ENCODE data around the gene NEURL1.

Gene NEURL1

GRCh38 chr10:103568505-103568904, 75.0 kb downstream of the NEURL1 start:
- no peak for DNase-seq

- DNase-seq = no peak
Measured at GRCh38 chr10:103569896-103570295, 76.4 kb downstream of the NEURL1 start.

GRCh38 chr10:103570844-103571655, 77.5 kb downstream of the NEURL1 start:
- no peak for DNase-seq

DNA sequence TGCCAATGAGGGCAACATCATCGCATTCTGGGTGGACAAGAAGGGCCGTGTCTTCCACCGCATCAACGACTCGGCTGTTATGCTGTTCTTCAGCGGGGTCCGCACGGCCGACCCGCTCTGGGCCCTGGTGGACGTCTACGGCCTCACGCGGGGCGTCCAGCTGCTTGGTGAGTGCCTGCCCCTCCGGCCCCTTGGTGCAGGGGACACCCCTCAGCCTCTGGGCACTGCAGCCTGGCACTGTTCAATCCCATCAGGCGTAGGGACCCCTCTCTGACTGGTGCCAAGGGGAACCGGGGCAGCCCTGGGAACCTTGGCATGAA, 78.1 kb downstream of the NEURL1 start:
- no peak for DNase-seq

DNA sequence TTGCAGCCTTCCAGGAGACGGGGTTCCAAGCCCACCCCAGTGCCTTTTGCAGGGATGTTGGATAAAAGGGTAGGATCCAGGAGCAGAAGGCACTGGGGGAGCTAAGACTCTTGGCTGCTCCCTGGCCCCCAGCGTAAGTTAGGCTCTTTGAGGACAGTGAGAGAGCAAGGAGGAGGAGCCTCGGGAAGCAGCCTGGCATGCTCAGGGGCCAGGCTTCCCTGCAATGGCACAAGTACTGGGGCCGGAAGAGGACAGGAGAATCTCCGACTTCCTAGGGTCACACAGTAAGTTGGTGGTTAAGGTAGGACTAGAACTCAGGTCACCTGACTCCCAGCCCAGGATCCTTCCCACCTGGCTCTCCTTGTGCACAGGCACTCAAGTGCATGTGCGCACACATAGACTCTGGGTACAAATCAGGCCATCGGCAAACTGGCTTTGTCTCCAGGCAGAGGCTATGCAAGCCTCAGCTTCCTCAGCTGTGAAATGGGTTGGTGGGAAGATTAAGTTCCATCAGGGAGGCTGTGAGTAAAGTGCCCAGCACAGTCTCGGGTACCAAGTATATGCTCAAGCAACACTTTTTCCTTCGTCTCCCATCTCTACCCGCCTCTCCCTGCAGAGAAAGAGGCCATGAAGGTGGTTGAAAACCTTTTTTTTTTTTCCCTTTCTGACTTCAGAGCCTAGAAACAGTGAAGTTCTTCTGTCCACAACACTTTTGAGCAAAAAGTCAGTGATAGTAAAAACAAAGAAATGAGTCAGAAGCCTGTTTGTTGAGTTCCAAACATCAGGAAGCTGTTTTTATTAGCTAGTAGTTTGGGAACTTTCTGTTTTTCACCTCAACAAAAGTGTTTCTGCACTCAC, 79.1 kb downstream of the NEURL1 start:
- no peak for DNase-seq

GRCh38 chr10:103573205-103573487, 79.6 kb downstream of the NEURL1 start:
- no peak for DNase-seq

DNA sequence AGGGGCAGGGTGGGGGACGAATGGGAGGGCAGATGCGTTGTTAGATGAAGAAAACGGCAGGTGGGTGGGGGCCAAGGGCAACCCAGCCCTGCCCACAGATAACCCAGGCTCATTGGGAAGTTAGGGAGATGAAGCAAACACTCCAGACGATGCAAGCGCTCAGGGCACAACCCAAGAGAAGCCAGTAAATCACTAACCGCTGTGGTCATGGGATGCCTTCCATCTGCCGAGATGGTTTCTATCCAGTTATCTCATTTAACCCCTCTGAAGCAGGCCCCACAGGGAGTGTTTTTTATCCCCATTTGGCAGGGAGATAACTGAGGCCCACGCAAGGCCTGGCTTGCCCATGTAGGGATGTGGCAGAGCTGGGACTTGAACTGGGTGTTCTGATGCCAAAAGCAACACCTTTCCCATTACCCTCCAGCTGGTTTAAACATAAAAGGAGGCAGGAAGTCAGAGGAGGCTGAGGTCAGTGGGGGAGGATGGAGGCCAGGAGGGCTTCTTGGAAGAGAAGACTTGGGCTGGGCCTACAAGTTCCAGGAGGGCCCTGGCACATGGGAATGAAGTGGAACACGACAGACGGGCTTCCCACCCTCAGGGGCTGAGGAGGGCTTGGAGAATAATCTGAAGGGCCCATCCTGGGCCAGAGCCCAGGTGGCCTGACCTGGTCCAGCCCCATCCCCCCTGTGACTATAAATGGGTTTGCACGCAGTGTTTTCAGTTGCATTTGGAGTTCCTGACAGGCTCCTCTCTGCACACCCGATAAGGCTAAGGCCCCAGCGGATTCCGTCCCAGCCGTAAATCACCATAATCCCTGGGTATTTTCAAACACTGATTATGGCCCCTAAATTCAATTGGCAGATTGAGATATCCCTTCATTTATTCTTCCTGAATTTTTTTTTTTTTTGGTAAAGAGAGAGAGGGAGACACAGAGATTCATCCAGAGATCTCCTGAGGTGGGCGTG, 80.9 kb downstream of the NEURL1 start:
- DNase-seq = no peak

DNA sequence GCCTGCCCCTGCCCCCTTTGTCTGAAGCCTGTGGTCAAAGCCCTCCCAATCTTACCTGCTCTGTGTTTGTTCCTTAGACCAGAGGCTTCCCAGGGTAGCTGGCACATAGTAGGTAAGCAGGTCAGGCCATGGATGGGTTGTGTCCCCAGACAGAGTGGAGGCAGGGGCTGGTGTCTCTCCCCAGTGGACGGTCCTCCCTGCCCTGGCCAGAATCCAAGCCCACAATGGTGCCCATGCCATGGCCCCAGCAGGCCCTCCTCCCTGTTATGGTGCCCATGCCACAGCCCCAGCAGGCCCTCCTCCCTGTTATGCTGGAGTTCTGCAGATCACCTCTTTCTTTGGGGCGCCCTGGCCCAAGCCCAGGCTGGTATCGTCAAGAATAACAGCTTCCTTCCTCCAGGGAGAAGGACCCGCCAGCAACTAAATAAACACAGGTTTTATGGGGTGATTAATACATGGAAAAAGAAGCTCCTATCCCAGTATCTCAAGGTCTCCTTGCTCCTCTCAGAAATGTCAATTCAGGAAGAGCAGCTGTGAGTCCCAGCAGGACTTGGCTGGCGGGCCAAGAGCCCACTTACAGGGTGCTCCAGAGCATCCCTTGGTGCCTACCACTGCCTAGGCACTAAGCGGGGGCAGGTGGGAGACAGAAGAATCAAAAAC, 82.0 kb downstream of the NEURL1 start:
- DNase-seq = no peak

- no peak for DNase-seq
Measured at GRCh38 chr10:103576076-103576471, 82.6 kb downstream of the NEURL1 start.

- DNase-seq = peak; percentile 3
Measured at GRCh38 chr10:103576862-103577261, 83.4 kb downstream of the NEURL1 start.

DNA sequence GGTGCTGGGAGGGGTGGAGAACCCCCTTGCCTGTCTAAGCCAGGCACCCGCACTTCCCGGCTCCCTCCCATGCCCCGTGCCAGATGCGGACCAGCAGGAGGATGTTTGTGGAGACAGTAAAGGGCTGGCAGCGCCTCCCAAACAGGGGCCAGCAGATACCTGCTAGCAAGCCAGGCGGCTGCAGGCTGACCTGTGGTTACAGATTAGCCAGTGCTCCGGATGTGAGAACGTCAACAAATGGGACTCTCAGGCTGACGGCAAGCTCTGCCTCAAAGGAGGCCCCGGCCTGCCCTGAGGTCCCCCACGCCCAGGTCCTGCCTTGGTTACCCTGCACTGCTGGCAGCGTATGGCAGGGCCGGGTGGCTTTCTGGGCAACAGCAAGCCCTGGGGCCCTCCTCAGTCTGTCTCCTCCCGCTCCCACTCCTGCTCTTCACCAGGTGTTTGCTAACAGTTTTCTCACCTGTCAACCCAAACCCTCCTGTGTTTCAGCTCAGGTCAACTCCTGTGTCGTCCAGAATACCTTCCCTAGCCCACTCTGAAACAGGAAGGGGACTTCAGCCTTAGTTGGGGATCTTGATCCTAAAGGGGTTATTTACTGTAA, 85.4 kb downstream of the NEURL1 start:
- DNase-seq = no peak

- DNase-seq = no peak
Measured at GRCh38 chr10:103580011-103580410, 86.5 kb downstream of the NEURL1 start.

DNA sequence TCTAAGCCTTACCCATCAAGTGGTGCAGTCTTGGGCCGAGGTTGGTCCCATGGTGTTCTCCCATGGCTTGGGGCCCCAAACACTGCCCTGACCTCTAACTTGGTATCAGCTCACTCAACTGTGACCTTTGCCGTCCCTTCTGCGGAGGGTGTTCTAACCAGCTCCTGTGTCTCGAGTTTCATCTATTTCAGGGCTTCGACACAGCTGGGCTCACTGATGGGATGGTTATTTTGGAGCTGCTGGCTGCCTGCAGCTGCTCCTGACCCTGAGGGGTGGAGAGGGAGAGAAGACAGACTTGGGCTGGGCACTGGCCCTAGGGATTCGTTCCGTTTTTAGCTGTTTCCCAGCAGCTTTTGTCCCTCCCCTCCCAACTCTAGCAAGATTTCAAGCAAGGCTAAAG, 86.9 kb downstream of the NEURL1 start:
- DNase-seq = no peak

- no peak for DNase-seq
Measured at GRCh38 chr10:103581499-103581898, 88.0 kb downstream of the NEURL1 start.

GRCh38 chr10:103582331-103583123, 89.0 kb downstream of the NEURL1 start:
- no peak for DNase-seq

DNA sequence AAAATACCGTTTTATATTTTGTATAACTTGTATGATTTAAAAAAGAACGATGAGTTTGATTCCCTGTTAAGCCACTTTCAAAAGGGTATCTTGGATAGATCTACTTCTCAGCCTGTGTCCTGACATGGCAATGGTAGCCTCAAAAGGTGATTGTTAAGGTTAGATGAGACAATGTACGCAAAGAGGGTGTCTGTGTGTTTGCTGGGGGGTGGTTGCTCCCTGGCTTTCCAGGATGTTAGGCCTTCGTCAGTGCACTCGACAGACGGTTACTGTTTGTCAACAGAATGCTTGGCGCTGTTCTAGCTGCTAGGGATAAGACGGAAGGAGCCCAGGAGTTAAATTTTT, 90.3 kb downstream of the NEURL1 start:
- DNase-seq = no peak

GRCh38 chr10:103584216-103585010, 90.9 kb downstream of the NEURL1 start:
- DNase-seq = no peak

GRCh38 chr10:103585011-103585405, 91.5 kb downstream of the NEURL1 start:
- DNase-seq = no peak

DNA sequence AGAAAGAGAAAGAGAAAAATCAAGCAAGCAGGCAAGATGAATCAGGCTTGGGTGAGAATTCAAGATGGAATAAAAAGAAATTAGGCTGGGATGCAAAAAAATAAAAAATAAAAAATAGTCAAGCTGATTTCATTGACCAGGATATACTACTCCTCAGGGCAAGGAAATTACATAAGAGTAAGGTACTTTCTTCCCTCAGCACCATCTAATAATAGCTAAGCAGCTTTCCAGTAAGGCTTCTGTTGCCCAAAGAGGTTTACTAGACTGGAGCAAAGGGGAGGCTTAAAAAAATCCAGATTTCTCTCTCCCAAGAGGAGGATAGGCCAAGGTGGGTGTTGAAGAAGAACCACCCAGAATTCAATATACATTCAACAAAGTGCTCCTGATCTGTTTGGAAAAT, 93.6 kb downstream of the NEURL1 start:
- DNase-seq = no peak

DNA sequence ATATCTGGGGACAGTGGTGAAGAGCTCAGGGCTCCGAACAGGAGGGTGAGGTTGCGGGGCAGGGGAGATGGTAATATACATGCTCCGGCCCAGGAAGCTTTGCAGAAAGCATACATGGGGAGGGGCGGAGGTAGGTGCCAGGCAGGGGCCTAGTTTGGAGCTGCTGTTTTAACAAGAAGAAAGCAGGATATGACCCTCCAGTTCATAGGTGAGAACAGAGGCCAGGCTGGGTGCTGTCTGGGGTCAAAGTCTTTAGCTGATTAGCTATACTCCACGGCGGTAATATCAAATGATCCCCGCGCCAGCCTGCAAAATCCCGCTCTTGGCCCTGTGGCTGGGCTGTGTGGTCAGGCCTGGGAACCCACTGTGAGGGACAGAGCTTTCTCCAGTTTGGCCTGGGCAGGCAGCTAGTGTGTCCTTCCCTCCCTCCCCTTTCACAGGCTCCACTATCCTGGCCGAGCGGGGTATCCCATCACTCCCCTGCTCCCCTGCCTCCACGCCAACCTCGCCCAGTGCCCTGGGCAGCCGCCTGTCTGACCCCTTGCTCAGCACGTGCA, 95.6 kb downstream of the NEURL1 start:
- no peak for DNase-seq

All from DMS79 treated with DMSO at 0.1 percent for 48 hours (cell line).